HG03521 (cell line): ENCODE data around the gene ABCC5.

Source experiments
- ATAC-seq: cut with Tn5 transposase; IDR thresholded peaks from one replicate; pipeline ENCODE4 v1.9.1; 2021; ENCODE audit warnings: mild to moderate bottlenecking, moderate library complexity; ENCODE audit not compliant: unreplicated experiment

ABCC5 gene

GRCh38 chr3:183981990-183982644, 35.6 kb downstream of the ABCC5 start:
- ATAC-seq = no peak

- ATAC-seq = no peak
These were observed 37.3 kb downstream of the ABCC5 start for GRCh38 chr3:183980403-183980802.

GRCh38 chr3:183975981-183976662, 41.6 kb downstream of the ABCC5 start:
- ATAC-seq = no peak

GRCh38 chr3:183968666-183969245, 48.9 kb downstream of the ABCC5 start:
- no peak for ATAC-seq

GRCh38 chr3:183967693-183968092, 50.0 kb downstream of the ABCC5 start:
- no peak for ATAC-seq

GRCh38 chr3:183966361-183966791, 51.3 kb downstream of the ABCC5 start:
- ATAC-seq = no peak

GRCh38 chr3:183962807-183963206, 54.9 kb downstream of the ABCC5 start:
- no peak for ATAC-seq

- no peak for ATAC-seq
These were observed 58.5 kb downstream of the ABCC5 start for GRCh38 chr3:183959214-183959613.

- ATAC-seq = no peak
These were observed 58.9 kb downstream of the ABCC5 start for GRCh38 chr3:183958775-183959174.

GRCh38 chr3:183958226-183958625, 59.5 kb downstream of the ABCC5 start:
- no peak for ATAC-seq

GRCh38 chr3:183954875-183955274, 62.8 kb downstream of the ABCC5 start:
- no peak for ATAC-seq

GRCh38 chr3:183953471-183954070, 64.1 kb downstream of the ABCC5 start:
- no peak for ATAC-seq

- no peak for ATAC-seq
These were observed 66.2 kb downstream of the ABCC5 start for GRCh38 chr3:183951459-183951858.

- no peak for ATAC-seq
These were observed 68.0 kb downstream of the ABCC5 start for GRCh38 chr3:183949690-183950089.

- ATAC-seq = no peak
These were observed 71.6 kb downstream of the ABCC5 start for GRCh38 chr3:183946037-183946436.

- ATAC-seq = no peak
These were observed 72.9 kb downstream of the ABCC5 start for GRCh38 chr3:183944775-183945174.

GRCh38 chr3:183943739-183944138, 73.9 kb downstream of the ABCC5 start:
- ATAC-seq = no peak

- no peak for ATAC-seq
These were observed 76.5 kb downstream of the ABCC5 start for GRCh38 chr3:183941216-183941615.

- ATAC-seq = no peak
These were observed 79.9 kb downstream of the ABCC5 start for GRCh38 chr3:183937601-183938286.

GRCh38 chr3:183933160-183933559, 84.5 kb downstream of the ABCC5 start:
- no peak for ATAC-seq

GRCh38 chr3:183931881-183932280, 85.8 kb downstream of the ABCC5 start:
- no peak for ATAC-seq
